Middle frontal gyrus (tissue), 1 donor: ENCODE results near the gene ASCC1.
"Not testable (repeated sequence)": the region's sequence is repeated elsewhere in the genome, so short reads cannot be mapped to it uniquely, and the experiment has no call there.

Experiments
- DNase-seq: peaks from one replicate; pipeline ENCODE4 v3.0.0-alpha.2; 2015; ENCODE audit warnings: low spot score; ENCODE audit errors: extremely low spot score

ASCC1 gene

GRCh38 chr10:72126872-72127232 is 89.2 kb downstream of the ASCC1 start:
- no peak for DNase-seq

GRCh38 chr10:72126184-72126871 is 89.7 kb downstream of the ASCC1 start:
- DNase-seq: no peak

GRCh38 chr10:72124989-72125388 is 91.1 kb downstream of the ASCC1 start:
- no peak for DNase-seq

- DNase-seq: no peak
Measured at GRCh38 chr10:72124381-72124780, 91.7 kb downstream of the ASCC1 start.

- DNase-seq: no peak
Measured at GRCh38 chr10:72123616-72124015, 92.5 kb downstream of the ASCC1 start.

GRCh38 chr10:72122221-72122620 is 93.9 kb downstream of the ASCC1 start:
- no peak for DNase-seq

- DNase-seq: no peak
Measured at GRCh38 chr10:72121389-72121788, 94.7 kb downstream of the ASCC1 start.

GRCh38 chr10:72116372-72116771 is 99.7 kb downstream of the ASCC1 start:
- DNase-seq: no peak

- no peak for DNase-seq
Measured at GRCh38 chr10:72114706-72115450, 101.2 kb downstream of the ASCC1 start.

GRCh38 chr10:72110673-72111401 is 105.2 kb downstream of the ASCC1 start:
- DNase-seq: no peak

- DNase-seq: no peak
Measured at GRCh38 chr10:72109636-72110157, 106.4 kb downstream of the ASCC1 start.

GRCh38 chr10:72108830-72109635 is 107.0 kb downstream of the ASCC1 start:
- no peak for DNase-seq

GRCh38 chr10:72108004-72108370 is 108.1 kb downstream of the ASCC1 start:
- DNase-seq: not testable (repeated sequence)

GRCh38 chr10:72107325-72108003 is 108.6 kb downstream of the ASCC1 start:
- no peak for DNase-seq

GRCh38 chr10:72106896-72107295 is 109.2 kb downstream of the ASCC1 start:
- DNase-seq: no peak

- no peak for DNase-seq
Measured at GRCh38 chr10:72106154-72106849, 109.8 kb downstream of the ASCC1 start.

GRCh38 chr10:72105710-72106109 is 110.4 kb downstream of the ASCC1 start:
- DNase-seq: no peak

GRCh38 chr10:72105098-72105475 is 111.0 kb downstream of the ASCC1 start:
- DNase-seq: no peak

GRCh38 chr10:72104472-72105097 is 111.5 kb downstream of the ASCC1 start:
- DNase-seq: no peak

GRCh38 chr10:72099600-72099921 is 116.5 kb downstream of the ASCC1 start:
- no peak for DNase-seq
